B cell (primary cell): ENCODE data around the gene AADAC. TPM values are rescaled to one million over a fixed set of nuclear protein-coding genes. Genes with fewer than 3 reads are reported as not detected.

ENCODE experiments used
- ATAC-seq: fragments of 200-7000 bp; cut with Tn5 transposase; one replicate; pipeline ENCODE4 v1.10.0; 2021; ENCODE audit warnings: low read depth, mild to moderate bottlenecking, moderate number of reproducible peaks, moderate library complexity
- CTCF ChIA-PET: fragments of 350-600 bp; sonication (Branson Sonifier 250); formaldehyde crosslinking; loops from one replicate; lab custom pipeline; 2021; ENCODE audit warnings: antibody characterized with exemption, inconsistent platforms; lab: Charles Lee
- POLR2A ChIA-PET: fragments of 350-600 bp; sonication (Branson Sonifier 250); formaldehyde crosslinking; loops from one replicate; lab custom pipeline; 2021; ENCODE audit warnings: antibody characterized with exemption; lab: Charles Lee
- DNase-seq: peaks from one replicate; pipeline ENCODE4 v3.0.0; 2013
- H2AFZ ChIP-seq: 2 replicates; pipeline ENCODE4 v1.6.1; 2012; ENCODE audit warnings: mild to moderate bottlenecking, low read depth, low read length; ENCODE audit not compliant: insufficient read depth, poor library complexity, severe bottlenecking
- H3K27ac ChIP-seq, 2 donors: 1 replicate in 1 of 2; 2 replicates in 1 of 2; pipeline ENCODE4 v1.5.1; 2012 to 2013; ENCODE audit warnings: low read length in 2 of 2, mild to moderate bottlenecking in 2 of 2, moderate library complexity in 1 of 2
- H3K27me3 ChIP-seq, 4 experiments: fragments of 200-600 bp in 1 of 4; sonication (generic) in 1 of 4; replicated peaks in 1 of 4; 1 replicate in 2 of 4; 2 replicates in 2 of 4; pipeline versions ENCODE4 v1.6.1 to v1.7.0; 2013 to 2016; ENCODE audit warnings: low read length in 3 of 4, mild to moderate bottlenecking in 2 of 4, mixed read lengths in 1 of 4, moderate library complexity in 1 of 4; ENCODE audit not compliant: insufficient read depth in 4 of 4, control insufficient read depth in 3 of 4; ENCODE audit errors: control extremely low read depth in 1 of 4
- H3K36me3 ChIP-seq, 2 experiments: replicated peaks in 1 of 2; 1 replicate in 1 of 2; 2 replicates in 1 of 2; pipeline versions ENCODE4 v1.6.1 to v1.7.1; 2013; ENCODE audit warnings: low read length in 1 of 2; ENCODE audit not compliant: insufficient read depth in 2 of 2, control insufficient read depth in 1 of 2; ENCODE audit errors: control extremely low read depth in 1 of 2, extremely low read depth in 1 of 2
- H3K4me1 ChIP-seq, 2 donors: fragments of 200-600 bp in 1 of 2; sonication (generic) in 1 of 2; 1 replicate in 1 of 2; 2 replicates in 1 of 2; pipeline versions ENCODE4 v1.5.1 to v1.6.1; 2013 to 2017; ENCODE audit warnings: low read length in 2 of 2; ENCODE audit not compliant: control insufficient read depth in 2 of 2, insufficient read depth in 2 of 2
- H3K4me2 ChIP-seq: replicated peaks from 2 replicates; pipeline ENCODE3; 2012; ENCODE audit warnings: mild to moderate bottlenecking, low read depth, low read length; ENCODE audit not compliant: poor library complexity, severe bottlenecking
- H3K4me3 ChIP-seq, 5 experiments: fragments of 200-600 bp in 1 of 5; sonication (generic) in 1 of 5; 1 replicate in 3 of 5; 2 replicates in 2 of 5; pipeline versions ENCODE4 v1.5.1 to v1.7.0; 2011 to 2016; ENCODE audit warnings: low read length in 4 of 5, mild to moderate bottlenecking in 4 of 5, low read depth in 2 of 5, control low read depth in 1 of 5, moderate library complexity in 1 of 5; ENCODE audit not compliant: insufficient read depth in 1 of 5; ENCODE audit errors: control extremely low read depth in 1 of 5, extremely low read depth in 1 of 5
- H3K79me2 ChIP-seq: fragments of 200-600 bp; sonication (generic); one replicate; pipeline ENCODE4 v1.6.0; 2016; ENCODE audit warnings: low read length; ENCODE audit not compliant: control insufficient read depth, insufficient read depth
- H3K9ac ChIP-seq: fragments of 200-600 bp; sonication (generic); 2 replicates; pipeline ENCODE4 v1.6.1; 2017; ENCODE audit warnings: mild to moderate bottlenecking, low read length, moderate library complexity
- H3K9me3 ChIP-seq, 3 donors: one replicate each; pipeline versions ENCODE4 v1.6.1 to v1.7.1; 2013; ENCODE audit warnings: low read length in 2 of 3; ENCODE audit not compliant: control insufficient read depth in 2 of 3, insufficient read depth in 1 of 3; ENCODE audit errors: control extremely low read depth in 1 of 3
- H4K20me1 ChIP-seq: 2 replicates; pipeline ENCODE4 v1.6.0; 2012; ENCODE audit warnings: mild to moderate bottlenecking, low read length; ENCODE audit not compliant: insufficient read depth, control insufficient read depth, poor library complexity, severe bottlenecking
- H3K27ac Mint-ChIP-seq: one replicate; pipeline ENCODE4 v1.8.0; 2021; ENCODE audit warnings: mixed read lengths
- H3K27me3 Mint-ChIP-seq: one replicate; pipeline ENCODE4 v1.8.0; 2021; ENCODE audit warnings: mixed read lengths
- H3K4me1 Mint-ChIP-seq: one replicate; pipeline ENCODE4 v1.8.0; 2021; ENCODE audit warnings: mixed read lengths
- H3K4me3 Mint-ChIP-seq: one replicate; pipeline ENCODE4 v1.8.0; 2021; ENCODE audit warnings: mixed read lengths
- H3K9me3 Mint-ChIP-seq: one replicate; pipeline ENCODE4 v1.8.0; 2022; ENCODE audit warnings: mixed read lengths; ENCODE audit not compliant: insufficient read depth
- EZH2 ChIP-seq: IDR thresholded peaks from 2 replicates; pipeline ENCODE4 v1.6.1; 2012; ENCODE audit warnings: borderline replicate concordance, low read depth, mild to moderate bottlenecking, moderate library complexity, low read length; ENCODE audit not compliant: insufficient read depth, poor library complexity, severe bottlenecking
- WGBS: methylation state at CpG from one replicate; pipeline ENCODE4 v1.1.5; 2013; ENCODE audit warnings: missing lambda C conversion rate; ENCODE audit not compliant: insufficient coverage; 5-methylcytosine and 5-hydroxymethylcytosine counted together
- intact Hi-C: fragments of 100-400 bp; cut with micrococcal nuclease; formaldehyde crosslinking; loops from one replicate; pipeline ENCODE4 v1.10.0; 2022
- polyA plus RNA-seq: library from polyadenylated mRNA; depleted of rRNA; stranded (reverse); fragments of >200 nt; gene quantifications from 2 replicates; pipeline ENCODE4 v1.2.3, GENCODE V29; 2012
- total RNA-seq, 2 donors: library from RNA; stranded (reverse); fragments of 120-200 nt in 1 of 2; gene quantifications; 1 replicate in 1 of 2; 2 replicates in 1 of 2; pipeline versions ENCODE4 v1.2.3 to v1.2.4, GENCODE V29; 2013 to 2022
- TF ChIP-seq, protein P1 (sequence below): fragments of 200-600 bp; IDR thresholded peaks from one replicate; pipeline ENCODE4 v1.8.0; 2022; ENCODE audit warnings: antibody characterized with exemption, mild to moderate bottlenecking

Gene AADAC
- total and polyA plus RNA-seq, 2 donors (not counting 1 experiment from before 2014, with no cell fraction given) = not detected

GRCh38 chr3:151875759-151876158, 61.8 kb downstream of the AADAC start:
- peak overlapping the region in 1 of 5 experiments; percentile 3 for H3K4me3 ChIP-seq
- ATAC-seq (no peak), DNase-seq (no peak)
- H3K27me3 ChIP-seq = no peaks in the 10 kb centered on the region
- CTCF ChIA-PET = no interaction called here
- no peaks in the 10 kb centered on the region for H3K9me3 ChIP-seq
- Mint-ChIP-seq H3K27me3 (no peaks in the 10 kb centered on the region), H3K4me1 (peaks cover 21% of the 10 kb centered on the region), H3K27ac (no peak overlapping the region), H3K9me3 (no peaks in the 10 kb centered on the region), H3K4me3 (peak overlapping the region; percentile 16)
- POLR2A ChIA-PET = no interaction called here
- H4K20me1 ChIP-seq = no peaks in the 10 kb centered on the region
- no peak overlapping the region for H3K27ac ChIP-seq
- TF ChIP-seq, protein P1, sequence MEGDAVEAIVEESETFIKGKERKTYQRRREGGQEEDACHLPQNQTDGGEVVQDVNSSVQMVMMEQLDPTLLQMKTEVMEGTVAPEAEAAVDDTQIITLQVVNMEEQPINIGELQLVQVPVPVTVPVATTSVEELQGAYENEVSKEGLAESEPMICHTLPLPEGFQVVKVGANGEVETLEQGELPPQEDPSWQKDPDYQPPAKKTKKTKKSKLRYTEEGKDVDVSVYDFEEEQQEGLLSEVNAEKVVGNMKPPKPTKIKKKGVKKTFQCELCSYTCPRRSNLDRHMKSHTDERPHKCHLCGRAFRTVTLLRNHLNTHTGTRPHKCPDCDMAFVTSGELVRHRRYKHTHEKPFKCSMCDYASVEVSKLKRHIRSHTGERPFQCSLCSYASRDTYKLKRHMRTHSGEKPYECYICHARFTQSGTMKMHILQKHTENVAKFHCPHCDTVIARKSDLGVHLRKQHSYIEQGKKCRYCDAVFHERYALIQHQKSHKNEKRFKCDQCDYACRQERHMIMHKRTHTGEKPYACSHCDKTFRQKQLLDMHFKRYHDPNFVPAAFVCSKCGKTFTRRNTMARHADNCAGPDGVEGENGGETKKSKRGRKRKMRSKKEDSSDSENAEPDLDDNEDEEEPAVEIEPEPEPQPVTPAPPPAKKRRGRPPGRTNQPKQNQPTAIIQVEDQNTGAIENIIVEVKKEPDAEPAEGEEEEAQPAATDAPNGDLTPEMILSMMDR = no peak
- no peak for TF ChIP-seq EZH2
- peak overlapping the region; percentile 36 for H3K4me2 ChIP-seq
- peak overlapping the region; percentile 62 for H2AFZ ChIP-seq
- H3K79me2 ChIP-seq = no peaks in the 10 kb centered on the region
- H3K36me3 ChIP-seq = no peaks in the 10 kb centered on the region
- intact Hi-C loops = no loop called here
- H3K4me1 ChIP-seq = peaks cover 15 to 27% of the 10 kb centered on the region in 2 donors
- H3K9ac ChIP-seq = peak overlapping the region; percentile 25
- WGBS = no CpG with 5 or more reads among the region's 3 CpGs

GRCh38 chr3:151877269-151877668, 63.4 kb downstream of the AADAC start:
- 83% methylated on average over 1 of the region's 2 CpGs for WGBS
- no peak overlapping the region for H3K9ac ChIP-seq
- no peaks in the 10 kb centered on the region for H3K36me3 ChIP-seq
- no peak overlapping the region for H2AFZ ChIP-seq
- H3K9me3 ChIP-seq = no peaks in the 10 kb centered on the region
- intact Hi-C loops = no loop called here
- no peak overlapping the region for H3K4me2 ChIP-seq
- peaks cover 11% of the 10 kb centered on the region for H3K4me1 Mint-ChIP-seq
- peaks cover 6 to 19% of the 10 kb centered on the region in 2 donors for H3K4me1 ChIP-seq
- H3K79me2 ChIP-seq = no peaks in the 10 kb centered on the region
- H3K27me3 Mint-ChIP-seq = no peaks in the 10 kb centered on the region
- no peak overlapping the region for H3K4me3 Mint-ChIP-seq
- H3K4me3 ChIP-seq = no peak overlapping the region
- H3K9me3 Mint-ChIP-seq = no peaks in the 10 kb centered on the region
- ChIA-PET CTCF (no interaction called here), POLR2A (no interaction called here)
- ATAC-seq = no peak
- no peaks in the 10 kb centered on the region for H3K27me3 ChIP-seq
- DNase-seq = no peak
- no peak overlapping the region for H3K27ac ChIP-seq
- no peaks in the 10 kb centered on the region for H4K20me1 ChIP-seq
- TF ChIP-seq EZH2 = no peak
- TF ChIP-seq, protein P1 = no peak
- H3K27ac Mint-ChIP-seq = no peak overlapping the region

Other genes with a start within 250 kb of the AADAC start
- gene AADACL2, start 80.2 kb upstream of the AADAC start, total RNA-seq = not detected in 2 replicates
- not detected in 2 replicates for gene AADACL2, start 80.2 kb upstream of the AADAC start, polyA plus RNA-seq
- not detected in 2 replicates for gene SUCNR1, start 59.5 kb downstream of the AADAC start, total RNA-seq
- not detected in 2 replicates for gene SUCNR1, start 59.5 kb downstream of the AADAC start, polyA plus RNA-seq